Naive thymus-derived CD4-positive, alpha-beta T cell (primary cell): ENCODE results near the gene MYO1F. TPM values are rescaled to one million over a fixed set of nuclear protein-coding genes. Genes with fewer than 3 reads are reported as not detected.

ENCODE experiments used
- ATAC-seq: fragments of 150-1000 bp; cut with Tn5 transposase; 2 replicates; pipeline ENCODE4 v1.10.0; 2021; ENCODE audit warnings: mild to moderate bottlenecking, moderate library complexity
- CTCF ChIA-PET: fragments of 350-600 bp; sonication (Branson Sonifier 250); formaldehyde crosslinking; loops from one replicate; lab custom pipeline; 2021; ENCODE audit warnings: antibody characterized with exemption; lab: Charles Lee
- POLR2A ChIA-PET: fragments of 350-600 bp; sonication (Branson Sonifier 250); formaldehyde crosslinking; loops from one replicate; lab custom pipeline; 2021; ENCODE audit warnings: antibody characterized with exemption, inconsistent platforms; lab: Charles Lee
- DNase-seq, 9 donors: peaks; one replicate each; pipeline versions ENCODE4 v3.0.0 to v3.0.0-alpha.2; 2020 to 2022; ENCODE audit warnings: mixed read lengths in 1 of 9
- H3K27ac ChIP-seq: one replicate; pipeline ENCODE4 v1.7.0; 2013; ENCODE audit warnings: mild to moderate bottlenecking, low read depth, low read length, moderate library complexity
- H3K27me3 ChIP-seq, 2 donors: one replicate each; pipeline ENCODE4 v1.7.0; 2013; ENCODE audit warnings: low read length in 2 of 2, mild to moderate bottlenecking in 2 of 2, moderate library complexity in 2 of 2; ENCODE audit not compliant: control insufficient read depth in 2 of 2, insufficient read depth in 2 of 2
- H3K36me3 ChIP-seq, 3 experiments: 1 replicate in 2 of 3; 2 replicates in 1 of 3; pipeline ENCODE4 v1.7.0; 2013; ENCODE audit warnings: low read length in 3 of 3, mild to moderate bottlenecking in 3 of 3, moderate library complexity in 1 of 3; ENCODE audit not compliant: insufficient read depth in 3 of 3, control insufficient read depth in 2 of 3
- H3K4me1 ChIP-seq, 2 donors: one replicate each; pipeline ENCODE4 v1.7.0; 2013; ENCODE audit warnings: low read length in 2 of 2, mild to moderate bottlenecking in 2 of 2, moderate library complexity in 1 of 2; ENCODE audit not compliant: control insufficient read depth in 2 of 2, insufficient read depth in 2 of 2
- H3K4me3 ChIP-seq: 2 replicates; pipeline ENCODE4 v1.7.0; 2013; ENCODE audit warnings: mild to moderate bottlenecking, low read length
- H3K9me3 ChIP-seq, 3 experiments: 1 replicate in 2 of 3; 2 replicates in 1 of 3; pipeline ENCODE4 v1.7.0; 2013; ENCODE audit warnings: low read length in 3 of 3; ENCODE audit not compliant: control insufficient read depth in 2 of 3
- H3K27ac Mint-ChIP-seq, 9 donors: one replicate each; pipeline ENCODE4 v1.8.0; 2020 to 2022; ENCODE audit warnings: mixed read lengths in 9 of 9, mild to moderate bottlenecking in 8 of 9, moderate library complexity in 5 of 9, inconsistent platforms in 2 of 9
- H3K27me3 Mint-ChIP-seq, 5 donors: one replicate each; pipeline ENCODE4 v1.8.0; 2021 to 2022; ENCODE audit warnings: mixed read lengths in 5 of 5, mild to moderate bottlenecking in 1 of 5
- H3K36me3 Mint-ChIP-seq, 5 donors: one replicate each; pipeline ENCODE4 v1.8.0; 2020 to 2022; ENCODE audit warnings: mixed read lengths in 5 of 5, mild to moderate bottlenecking in 3 of 5, inconsistent platforms in 1 of 5
- H3K4me1 Mint-ChIP-seq, 7 donors: one replicate each; pipeline ENCODE4 v1.8.0; 2020 to 2022; ENCODE audit warnings: mixed read lengths in 7 of 7, mild to moderate bottlenecking in 3 of 7, inconsistent platforms in 1 of 7
- H3K4me3 Mint-ChIP-seq, 10 donors: one replicate each; pipeline ENCODE4 v1.8.0; 2020 to 2022; ENCODE audit warnings: mild to moderate bottlenecking in 10 of 10, mixed read lengths in 10 of 10, moderate library complexity in 6 of 10, inconsistent platforms in 2 of 10
- H3K9me3 Mint-ChIP-seq, 11 donors: one replicate each; pipeline ENCODE4 v1.8.0; 2020 to 2022; ENCODE audit warnings: mixed read lengths in 11 of 11, mild to moderate bottlenecking in 4 of 11, inconsistent platforms in 1 of 11, moderate library complexity in 1 of 11
- intact Hi-C, 2 donors: fragments of 100-400 bp; cut with micrococcal nuclease; formaldehyde crosslinking; loops; one replicate each; pipeline ENCODE4 v1.15.1; 2023
- polyA plus RNA-seq, 2 donors: library from polyadenylated mRNA; unstranded; fragments of 300-500 nt; fragmentation: Illumina TruSeq; gene quantifications; one replicate each; pipeline ENCODE4 v1.2.3, GENCODE V29; 2021
- total RNA-seq, 6 experiments: library from RNA in 5 of 6; stranded (reverse) in 5 of 6; gene quantifications; 1 replicate in 5 of 6; 2 replicates in 1 of 6; pipeline ENCODE4 v1.2.3 and lab custom pipeline; 2021 to 2026

The MYO1F gene
- total and polyA plus RNA-seq, 7 experiments from 2014 or later: 0.83 to 472 (median 26.7) TPM

DNA sequence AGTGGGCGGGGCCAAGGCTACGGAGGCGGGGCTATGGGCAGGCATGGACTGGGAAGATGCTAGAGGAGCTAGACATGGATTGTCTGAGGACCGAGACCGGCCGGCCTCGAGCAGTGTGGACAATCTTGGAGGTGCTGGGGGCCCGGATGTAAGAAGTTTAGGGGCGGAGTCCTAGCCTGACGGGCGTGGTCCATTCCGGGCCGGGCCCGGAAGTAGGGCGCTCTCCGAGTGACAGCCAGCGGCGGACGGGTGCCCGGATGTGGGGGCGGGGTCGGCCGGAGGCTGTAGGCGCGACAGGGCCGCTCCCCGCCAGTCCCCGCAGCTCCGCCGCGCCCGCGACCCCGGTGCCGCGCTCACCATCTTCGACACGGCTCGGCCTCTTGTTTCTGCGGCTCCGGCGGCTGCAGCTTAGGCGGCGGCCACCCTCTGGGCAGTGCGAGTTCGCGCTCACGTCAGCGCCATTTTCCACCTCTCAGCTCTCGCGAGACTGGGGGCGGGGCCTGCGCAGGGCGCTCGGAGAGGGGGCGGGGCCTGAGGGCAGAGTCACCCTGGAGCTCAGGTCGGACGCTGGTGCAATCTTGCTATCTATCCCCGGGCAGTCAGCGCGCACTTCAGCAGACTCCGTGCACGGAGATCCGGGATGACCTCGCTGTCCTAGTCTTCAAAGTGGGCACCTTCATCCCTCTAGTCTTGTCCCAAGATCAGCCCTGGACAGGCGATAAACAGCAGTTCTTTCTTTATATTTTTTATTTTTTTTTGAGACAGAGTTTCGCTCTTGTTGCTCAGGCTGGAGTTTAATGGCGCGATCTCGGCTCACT is 63.3 kb downstream of the MYO1F start, which contains the start of gene ZNF414:
TSS of gene ZNF414 (minus strand) at position 481 of the 818 bp plus-strand sequence. CDS start at position 360, 121 bp downstream.
- Mint-ChIP-seq H3K27ac (peak within 1 kb of the TSS; percentile 91 to 100 (median 99)), H3K27me3 (no peaks in the 10 kb centered on the region), H3K36me3 (peaks cover 0 to 23% (median 0%) of the 10 kb centered on the region in 5 donors), H3K9me3 (peaks cover 0 to 2% (median 0%) of the 10 kb centered on the region in 11 donors), H3K4me1 (peaks cover 32 to 64% (median 47%) of the 10 kb centered on the region in 7 donors), H3K4me3 (peak within 1 kb of the TSS; percentile 89 to 97 (median 92))
- H3K4me1 ChIP-seq: peaks cover 52 to 63% of the 10 kb centered on the region in 2 donors
- H3K27me3 ChIP-seq: no peaks in the 10 kb centered on the region
- H3K9me3 ChIP-seq: no peaks in the 10 kb centered on the region
- ChIA-PET POLR2A (interaction anchor here (0.6 to 13.9 kb wide), 30 partner anchors 9 to 1161 kb away, joined by 3 to 566 read pairs (median 5); partner anchors contain the start of genes HNRNPM, MAP2K7, MARCHF2 and MYO1F), CTCF (interaction anchor here (0.5 to 8.3 kb wide), 12 partner anchors 10 to 128 kb away, joined by 3 to 147 read pairs (median 4); partner anchors contain the start of genes MARCHF2 and MYO1F)
- peaks cover 0 to 22% (median 0%) of the 10 kb centered on the region in 3 experiments for H3K36me3 ChIP-seq
- peak; percentile 88 for ATAC-seq
- H3K27ac ChIP-seq: peak within 1 kb of the TSS; percentile 98
- intact Hi-C loops: loop anchor here (1.0 to 10.0 kb wide), 7 partner anchors 27 to 1591 kb away; partner anchors contain the start of genes HNRNPM (in 2 of the 2), NDUFA7 (in 2 of the 2), RAB11B (in 2 of the 2) and RPS28 (in 2 of the 2)
- peak; percentile 93 to 100 (median 98) for DNase-seq
- H3K4me3 ChIP-seq: peak within 1 kb of the TSS; percentile 73

GRCh38 chr19:8513036-8513686 is 64.1 kb downstream of the MYO1F start:
- Histone ChIP-seq H3K27ac (peak overlapping the region; percentile 98), H3K9me3 (no peaks in the 10 kb centered on the region), H3K4me1 (peaks cover 47 to 56% of the 10 kb centered on the region in 2 donors), H3K36me3 (peaks cover 0 to 25% (median 0%) of the 10 kb centered on the region in 3 experiments), H3K27me3 (no peaks in the 10 kb centered on the region), H3K4me3 (peak overlapping the region; percentile 73)
- peaks cover 0 to 19% (median 0%) of the 10 kb centered on the region in 5 donors for H3K36me3 Mint-ChIP-seq
- ChIA-PET POLR2A (interaction anchor here (0.5 to 13.9 kb wide), 22 partner anchors 9 to 192 kb away, joined by 3 to 566 read pairs (median 6); partner anchors contain the start of genes HNRNPM, MYO1F, NDUFA7 and PRAM1), CTCF (interaction anchor here (0.5 to 8.3 kb wide), 9 partner anchors 9 to 129 kb away, joined by 3 to 147 read pairs (median 4); partner anchors contain the start of genes MARCHF2 and MYO1F)
- H3K9me3 Mint-ChIP-seq: peaks cover 0 to 2% (median 0%) of the 10 kb centered on the region in 11 donors
- H3K27ac Mint-ChIP-seq: peak overlapping the region; percentile 91 to 100 (median 99)
- H3K4me1 Mint-ChIP-seq: peaks cover 32 to 57% (median 41%) of the 10 kb centered on the region in 7 donors
- peak overlapping the region; percentile 89 to 97 (median 92) for H3K4me3 Mint-ChIP-seq
- intact Hi-C loops: loop anchor here (1.0 to 10.0 kb wide), 6 partner anchors 26 to 1592 kb away; partner anchors contain the start of genes RAB11B (in 2 of the 2), ANGPTL6 (in 1 of the 2), HNRNPM (in 1 of the 2) and MARCHF2 (in 1 of the 2)
- H3K27me3 Mint-ChIP-seq: no peaks in the 10 kb centered on the region
- DNase-seq (peak in 2 of 9 donors; percentile 17 to 29), ATAC-seq (no peak)

DNA sequence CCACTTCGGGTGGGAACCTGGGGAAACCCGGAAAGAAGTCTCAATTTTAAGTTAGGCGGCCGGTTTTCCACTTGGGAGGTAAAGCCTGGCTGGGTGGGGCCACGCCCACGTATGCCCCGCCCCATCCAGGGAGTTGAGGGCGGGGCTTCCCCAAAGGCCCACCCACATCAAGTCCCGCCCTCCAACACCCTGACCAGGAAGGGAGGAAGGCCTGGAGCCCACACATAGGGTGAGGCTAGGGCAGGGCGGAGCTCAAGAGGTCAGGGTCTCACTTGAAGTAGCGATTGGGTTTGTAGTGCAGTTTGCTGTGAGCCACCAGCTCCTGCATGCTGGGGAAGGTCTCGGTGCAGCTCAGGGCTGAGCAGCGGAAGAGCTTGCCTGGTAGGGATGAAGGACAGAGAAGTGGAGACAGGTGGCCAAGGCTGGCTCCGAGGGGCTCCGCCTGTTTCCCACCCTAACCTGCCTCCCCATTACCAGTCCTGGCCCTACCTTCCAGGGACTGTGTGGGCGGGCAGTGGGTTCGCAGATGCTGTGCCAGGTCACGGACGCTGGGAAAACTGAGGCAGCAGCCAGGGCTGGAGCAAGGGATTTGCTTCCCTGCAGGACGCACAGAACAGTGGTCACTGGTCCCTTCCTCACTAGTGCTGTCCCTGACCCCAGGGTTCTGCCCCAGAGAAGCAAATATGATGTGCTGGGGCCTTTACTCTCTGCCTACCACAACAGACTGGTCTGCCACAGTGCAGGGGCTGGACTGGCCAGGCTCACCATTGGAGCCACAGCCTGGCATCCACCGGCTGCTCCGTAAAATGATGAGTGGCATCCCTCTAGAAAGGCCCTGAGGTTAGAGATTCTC is 64.9 kb downstream of the MYO1F start:
- H3K9me3 ChIP-seq: no peaks in the 10 kb centered on the region
- Mint-ChIP-seq H3K4me3 (peak overlapping the region in 9 of 10 donors; percentile 49 to 93 (median 61)), H3K27ac (peak overlapping the region in 8 of 9 donors; percentile 36 to 87 (median 66)), H3K9me3 (peaks cover 0 to 2% (median 0%) of the 10 kb centered on the region in 11 donors), H3K4me1 (peaks cover 24 to 49% (median 36%) of the 10 kb centered on the region in 7 donors), H3K36me3 (peaks cover 0 to 16% (median 0%) of the 10 kb centered on the region in 5 donors), H3K27me3 (no peaks in the 10 kb centered on the region)
- H3K36me3 ChIP-seq: peaks cover 0 to 25% (median 0%) of the 10 kb centered on the region in 3 experiments
- ChIA-PET CTCF (interaction anchor here (0.6 to 8.3 kb wide), 5 partner anchors 25 to 99 kb away, joined by 4 to 147 read pairs (median 12); partner anchors contain the start of genes MARCHF2 and MYO1F), POLR2A (interaction anchor here (0.8 to 13.9 kb wide), 8 partner anchors 8 to 101 kb away, joined by 3 to 566 read pairs (median 28); partner anchors contain the start of genes MYO1F and PRAM1)
- ATAC-seq (no peak), DNase-seq (peak in 1 of 9 donors; percentile 46)
- H3K4me1 ChIP-seq: peaks cover 38 to 48% of the 10 kb centered on the region in 2 donors
- intact Hi-C loops: loop anchor here in 1 of 2 donors (10.0 kb wide), 1 partner anchor 1592 kb away; the partner anchor contains the start of genes ANGPTL6 and PPAN
- H3K27ac ChIP-seq: peak overlapping the region; percentile 98
- no peaks in the 10 kb centered on the region for H3K27me3 ChIP-seq
- H3K4me3 ChIP-seq: peak overlapping the region; percentile 73

DNA sequence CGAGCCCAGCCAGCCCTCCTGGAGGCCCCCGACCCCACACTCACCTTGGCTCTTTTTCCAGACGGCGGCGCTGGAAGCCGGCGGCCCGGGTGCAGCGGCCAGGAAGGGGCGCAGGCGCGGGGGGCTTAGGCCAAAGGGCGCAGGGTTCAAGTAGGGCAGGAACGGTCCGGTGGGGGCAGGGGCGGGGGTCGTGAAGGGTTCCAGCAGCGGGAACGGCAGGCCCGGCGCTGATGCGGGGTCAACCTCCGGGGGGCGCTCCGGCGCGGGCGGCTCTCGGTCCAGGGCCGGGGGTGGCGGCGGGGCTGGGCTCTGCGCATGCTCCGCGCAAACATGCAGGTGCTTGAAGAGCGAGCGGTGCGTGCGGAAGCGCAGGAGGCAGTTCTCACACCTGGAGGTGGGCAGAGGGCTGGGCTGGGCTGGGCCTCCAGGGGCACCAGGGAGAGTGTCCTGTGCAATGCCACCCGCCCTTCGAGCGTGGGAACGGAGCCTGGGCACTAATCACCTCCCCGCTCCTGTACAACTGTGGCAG is 65.6 kb downstream of the MYO1F start:
- Mint-ChIP-seq H3K4me1 (peaks cover 21 to 43% (median 31%) of the 10 kb centered on the region in 7 donors), H3K36me3 (peaks cover 0 to 16% (median 0%) of the 10 kb centered on the region in 5 donors), H3K27me3 (no peaks in the 10 kb centered on the region), H3K27ac (peak overlapping the region in 3 of 9 donors; percentile 54 to 82 (median 64)), H3K9me3 (peaks cover 0 to 2% (median 0%) of the 10 kb centered on the region in 11 donors), H3K4me3 (no peak overlapping the region)
- ChIA-PET POLR2A (interaction anchor here (13.9 kb wide), 1 partner anchor 61 kb away, joined by 566 read pairs; the partner anchor contains the start of gene MYO1F), CTCF (interaction anchor here (0.6 to 8.3 kb wide), 2 partner anchors 63 to 67 kb away, joined by 4 to 147 read pairs; partner anchors contain the start of gene MYO1F)
- Histone ChIP-seq H3K27ac (peak overlapping the region; percentile 9), H3K36me3 (peaks cover 0 to 25% (median 0%) of the 10 kb centered on the region in 3 experiments), H3K4me3 (no peak overlapping the region), H3K9me3 (no peaks in the 10 kb centered on the region), H3K27me3 (no peaks in the 10 kb centered on the region), H3K4me1 (peaks cover 34 to 42% of the 10 kb centered on the region in 2 donors)
- no peak for DNase-seq
- intact Hi-C loops: loop anchor here in 1 of 2 donors (10.0 kb wide), 1 partner anchor 1593 kb away; the partner anchor contains the start of genes ANGPTL6 and PPAN
- no peak for ATAC-seq
